ENCODE data around the gene FMO4.
"Not testable (repeated sequence)": the region's sequence is repeated elsewhere in the genome, so short reads cannot be mapped to it uniquely, and the experiment has no call there.

The FMO4 gene

DNA sequence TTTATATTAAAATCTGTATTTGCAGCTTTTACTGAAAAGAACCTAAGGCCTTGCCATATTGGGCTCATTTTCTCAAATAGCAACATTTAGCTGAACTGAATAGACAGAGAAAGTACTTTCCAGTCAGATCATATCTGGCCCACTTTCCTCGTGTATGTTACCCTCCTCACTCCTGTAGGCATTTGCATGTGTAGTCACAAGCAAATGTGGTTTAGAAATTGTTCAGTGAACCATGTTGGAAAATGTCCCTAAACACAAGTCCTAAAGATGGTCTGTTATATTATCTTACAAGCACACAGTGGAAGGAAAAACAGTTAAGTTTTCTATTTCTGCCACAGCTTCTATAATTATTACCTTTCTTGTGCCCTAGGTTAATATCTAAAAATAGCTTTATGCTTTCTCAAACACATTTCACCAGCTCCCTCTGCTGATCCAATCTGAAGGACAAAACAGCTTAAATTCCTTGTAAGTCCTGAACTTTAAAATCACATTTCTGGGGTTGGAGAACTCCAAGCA is 606 bp upstream of the FMO4 start:
- peak in 1 of 42 donors; percentile 33 for DNase-seq
- intact Hi-C loops (cut with DNase I) = loop anchor here (10.0 kb wide), 1 partner anchor 69 kb away; the partner anchor contains the start of gene FMO1

DNA sequence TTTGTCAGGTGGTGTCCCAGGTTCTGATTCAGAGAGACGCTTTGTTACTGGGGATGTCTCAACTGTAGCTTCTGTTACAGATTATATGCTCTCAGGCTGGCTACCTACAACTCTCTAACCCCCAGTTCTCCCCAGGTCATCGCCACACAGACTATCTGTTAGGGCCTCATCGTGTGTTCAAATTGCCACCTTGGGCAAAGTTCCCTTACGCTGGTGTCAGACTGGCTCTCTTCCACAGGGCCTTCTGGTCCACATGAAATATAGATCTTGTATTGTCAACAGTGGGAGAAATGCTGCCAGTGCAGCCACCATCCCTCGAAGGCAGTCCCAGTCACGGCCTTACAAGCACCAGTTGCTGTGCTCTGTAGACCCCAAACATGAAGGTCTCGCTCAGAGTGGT is 15.3 kb downstream of the FMO4 start:
- intact Hi-C loops (cut with DNase I) = no loop called here
- no peak for DNase-seq

DNA sequence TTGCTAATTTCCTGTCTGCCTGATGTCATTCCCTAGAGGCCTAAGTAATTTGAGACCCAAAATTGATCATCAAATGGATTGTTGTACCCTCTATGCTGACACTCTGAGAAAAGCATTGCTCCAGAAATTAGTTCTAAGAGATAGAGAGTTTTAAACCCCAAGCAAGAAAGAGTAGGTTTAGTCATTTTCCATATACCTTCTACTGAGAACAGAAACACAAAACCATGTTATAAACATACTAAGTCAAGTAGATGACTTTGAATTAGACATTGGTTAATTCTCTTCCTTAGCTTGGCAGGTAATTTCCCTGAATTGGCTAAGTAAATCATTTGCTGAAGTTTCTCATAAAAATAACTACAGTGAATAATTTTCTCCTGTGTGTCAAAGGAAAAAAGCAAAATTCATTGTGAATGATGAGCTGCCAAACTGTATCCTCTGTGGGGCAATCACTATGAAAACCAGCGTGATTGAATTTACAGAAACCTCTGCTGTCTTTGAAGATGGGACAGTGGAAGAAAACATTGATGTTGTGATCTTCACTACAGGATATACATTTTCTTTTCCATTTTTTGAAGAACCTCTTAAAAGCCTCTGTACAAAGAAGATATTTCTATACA is 20.1 kb downstream of the FMO4 start:
- intact Hi-C loops (cut with DNase I) = no loop called here

DNA sequence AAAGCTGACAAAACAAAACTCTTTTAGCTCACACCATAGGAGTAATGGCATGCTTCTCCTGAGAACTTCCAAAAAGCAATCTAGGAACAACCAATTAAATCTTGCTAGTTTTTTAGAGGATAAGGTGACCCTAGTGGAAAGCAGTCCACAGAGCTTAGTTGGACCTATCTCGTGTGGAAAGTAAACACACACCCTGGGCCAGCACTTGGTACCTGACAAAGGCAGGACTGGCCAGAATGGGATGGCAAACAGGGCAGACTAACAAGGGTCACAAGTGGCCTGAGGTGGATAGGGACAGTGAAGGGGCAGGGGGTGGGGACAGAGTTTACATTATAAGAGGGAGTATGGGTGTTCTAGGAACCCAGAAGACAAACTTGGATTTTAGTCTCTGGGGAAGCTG is 22.0 kb downstream of the FMO4 start:
- intact Hi-C loops (cut with DNase I) = no loop called here

More for the DNA sequence above, 20.1 kb downstream of the FMO4 start:
- no peak for DNase-seq

DNA sequence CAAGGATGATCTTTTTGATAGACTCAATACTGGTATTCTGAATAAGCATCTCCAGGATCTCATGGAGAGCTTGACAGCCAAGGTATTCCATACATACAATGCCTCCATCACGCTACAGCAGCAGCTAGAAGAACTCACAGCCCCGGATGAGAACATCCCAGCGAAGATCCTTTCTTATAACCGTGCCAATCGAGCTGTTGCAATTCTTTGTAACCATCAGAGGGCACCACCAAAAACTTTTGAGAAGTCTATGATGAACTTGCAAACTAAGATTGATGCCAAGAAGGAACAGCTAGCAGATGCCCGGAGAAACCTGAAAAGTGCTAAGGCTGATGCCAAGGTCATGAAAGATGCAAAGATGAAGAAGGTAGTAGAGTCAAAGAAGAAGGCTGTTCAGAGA is 25.4 kb downstream of the FMO4 start:
- DNase-seq; intact Hi-C loops (cut with DNase I): not testable (repeated sequence)

More for the DNA sequence above, 22.0 kb downstream of the FMO4 start:
- no peak for DNase-seq

DNA sequence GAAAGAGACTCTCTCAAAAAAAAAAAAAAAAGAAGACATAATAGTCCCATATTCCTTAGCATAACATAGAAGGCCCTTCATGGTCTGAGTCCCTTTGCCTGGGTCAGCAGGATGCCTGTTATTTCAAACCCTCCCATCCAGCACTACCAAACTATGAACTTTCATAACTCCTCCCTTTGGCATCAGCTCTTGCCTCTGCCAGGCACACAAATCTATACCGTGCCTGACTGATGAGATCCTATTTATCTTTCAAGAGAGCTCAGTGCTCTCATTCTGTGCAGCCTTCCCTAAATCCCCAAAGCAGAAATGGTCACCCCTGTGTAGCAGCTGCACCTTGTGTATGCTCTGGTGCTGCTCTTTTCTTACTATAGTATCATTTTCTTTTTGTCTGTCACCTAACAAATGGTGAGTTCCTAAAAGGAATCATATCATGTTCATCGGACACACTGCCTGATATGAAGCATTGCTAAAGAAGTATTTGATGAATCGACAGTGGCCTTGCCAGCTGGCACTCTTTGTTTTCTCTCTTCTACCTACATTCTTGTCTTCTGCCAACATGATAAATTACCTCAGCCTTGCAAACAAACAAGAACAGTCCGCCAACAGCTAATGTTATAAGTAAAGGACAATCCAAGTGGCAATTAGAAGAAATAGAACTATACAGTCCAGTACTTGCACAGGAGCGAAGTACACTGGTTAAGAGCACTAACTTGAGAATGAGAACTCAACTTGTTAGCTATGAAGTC is 29.9 kb downstream of the FMO4 start:
- DNase-seq = no peak
- intact Hi-C loops (cut with DNase I) = no loop called here

DNA sequence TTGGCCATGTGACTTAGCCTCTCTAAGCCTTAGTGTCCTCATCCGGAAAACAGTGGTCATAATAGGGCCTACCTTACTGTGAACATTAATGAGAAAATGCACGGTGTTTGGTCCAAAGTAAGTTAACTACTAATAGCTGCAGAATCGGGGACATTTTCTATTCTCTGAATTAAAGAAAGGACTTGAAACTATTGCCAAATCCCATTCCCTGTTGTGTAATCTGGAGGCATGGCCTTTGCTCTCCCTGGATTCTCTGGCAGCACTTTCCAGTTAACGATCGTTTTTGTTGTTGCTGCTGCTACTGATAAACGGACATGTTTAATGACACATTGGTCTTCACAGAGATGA is 30.5 kb downstream of the FMO4 start:
- intact Hi-C loops (cut with DNase I) = no loop called here
- DNase-seq = no peak

DNA sequence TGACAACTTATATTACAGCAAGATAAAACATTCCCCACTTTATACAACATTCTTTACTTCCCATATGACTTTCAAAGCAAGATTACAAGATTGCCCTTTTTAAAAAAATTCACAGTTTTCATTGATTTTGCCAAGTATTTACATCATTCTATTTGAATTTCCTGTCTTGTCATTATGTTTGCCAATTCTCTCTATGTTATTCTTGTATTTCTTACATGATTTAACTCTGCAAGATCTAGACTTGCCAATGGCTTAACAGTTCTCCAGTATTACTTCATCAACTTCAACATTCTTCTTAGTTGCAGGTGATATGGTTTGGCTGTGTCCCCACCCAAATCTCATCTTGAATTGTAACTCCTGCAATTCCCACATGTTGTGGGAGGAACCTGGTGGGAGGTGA is 31.6 kb downstream of the FMO4 start:
- DNase-seq = no peak
- intact Hi-C loops (cut with DNase I) = no loop called here

DNA sequence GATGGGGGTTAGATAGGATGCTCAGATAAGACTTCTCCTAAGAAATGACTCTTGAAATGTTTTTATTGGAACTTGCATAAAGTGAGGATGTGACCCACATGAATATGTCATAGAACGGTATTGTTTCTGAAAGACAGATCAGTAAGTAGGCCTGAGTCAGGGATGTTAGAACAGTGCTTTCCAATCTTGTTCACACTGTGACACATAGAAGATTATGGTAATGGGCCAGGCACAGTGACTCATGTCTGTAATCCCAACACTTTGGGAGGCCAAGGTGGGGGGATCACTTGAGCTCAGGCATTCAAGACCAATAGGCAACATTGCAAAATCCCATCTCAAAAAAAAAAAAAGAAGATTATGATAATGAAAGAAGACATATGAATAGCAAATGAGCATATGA is 32.9 kb downstream of the FMO4 start:
- no peak for DNase-seq
- intact Hi-C loops (cut with DNase I) = no loop called here

DNA sequence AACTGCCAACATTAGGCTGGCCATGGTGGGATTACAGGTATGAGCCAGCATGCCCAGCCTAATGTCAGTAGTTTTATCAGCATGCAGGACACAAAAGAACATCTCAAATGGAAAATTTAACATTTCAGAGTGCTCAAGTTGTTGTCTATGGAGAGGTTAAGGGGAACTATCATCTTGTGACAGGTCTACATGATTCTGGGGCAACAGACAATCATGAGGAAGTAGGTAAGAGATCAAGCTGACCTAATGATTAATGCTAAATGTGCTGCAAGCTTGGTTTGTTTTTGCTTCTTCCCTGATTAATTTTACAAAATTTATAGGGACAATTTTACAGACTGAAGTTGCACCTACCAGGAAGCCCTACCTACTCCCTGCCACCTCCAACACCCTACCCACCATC is 36.6 kb downstream of the FMO4 start:
- intact Hi-C loops (cut with DNase I) = no loop called here
- no peak for DNase-seq

DNA sequence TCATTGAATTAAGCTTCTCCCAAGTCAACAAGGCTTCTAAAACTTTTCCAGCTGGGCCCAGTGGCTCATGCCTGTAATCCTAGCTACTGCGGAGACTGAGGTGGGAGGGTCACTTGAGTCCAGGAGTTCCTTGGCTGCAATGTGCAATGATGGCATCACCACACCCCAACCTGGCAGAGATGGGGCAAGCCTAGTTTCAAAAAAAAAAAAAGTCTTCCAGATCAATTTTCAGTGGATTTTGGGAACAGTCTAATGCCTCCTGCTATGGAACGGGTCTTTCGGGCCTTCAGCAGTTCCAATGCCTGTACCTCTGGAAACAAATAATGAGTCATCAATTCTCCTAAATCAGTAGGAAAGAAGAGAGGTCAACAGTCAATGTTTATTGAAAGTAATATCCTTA is 38.0 kb downstream of the FMO4 start:
- DNase-seq = no peak
- intact Hi-C loops (cut with DNase I) = no loop called here

DNA sequence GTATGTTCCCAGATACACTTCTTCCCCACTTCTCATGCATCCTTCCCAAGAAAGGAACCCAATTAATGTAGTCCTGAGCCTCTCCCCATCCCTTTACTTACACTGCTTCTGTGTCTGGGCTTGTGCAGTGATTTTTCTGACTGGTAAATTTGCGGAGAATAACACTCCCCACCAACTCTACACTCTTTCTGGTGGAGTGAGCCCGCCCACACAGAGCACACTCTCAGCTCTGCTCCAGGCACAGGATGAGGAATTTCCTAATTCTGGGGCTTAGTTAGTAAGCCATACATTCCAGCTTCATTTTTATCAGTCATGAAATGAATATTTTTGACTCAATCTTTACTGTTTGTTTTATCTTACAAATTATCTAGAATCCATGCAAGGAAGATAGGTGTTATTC is 38.6 kb downstream of the FMO4 start:
- intact Hi-C loops (cut with DNase I) = no loop called here
- DNase-seq = peak in 33 of 42 donors; percentile 10 to 78 (median 44)

DNA sequence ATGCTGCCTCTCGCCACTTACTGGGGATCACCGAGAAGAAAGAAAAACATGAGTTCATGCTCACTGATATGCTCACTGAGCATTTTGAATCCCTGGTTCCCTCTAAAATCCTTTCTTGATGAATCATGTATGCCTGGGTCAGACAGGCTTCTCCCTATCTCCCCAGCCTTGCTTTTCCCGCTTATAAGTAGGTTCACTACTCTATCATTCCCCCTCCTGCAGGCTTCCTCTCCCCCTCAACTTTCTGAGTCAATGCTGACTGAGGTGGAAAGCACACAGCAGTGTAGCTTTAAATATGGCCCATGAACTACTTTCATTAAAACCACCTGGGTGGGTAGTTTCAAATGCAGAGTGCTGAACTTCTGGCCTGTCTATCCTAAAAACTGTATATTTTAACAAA is 41.7 kb downstream of the FMO4 start:
- DNase-seq = peak in 9 of 42 donors; percentile 6 to 45 (median 20)
- intact Hi-C loops (cut with DNase I) = no loop called here

DNA sequence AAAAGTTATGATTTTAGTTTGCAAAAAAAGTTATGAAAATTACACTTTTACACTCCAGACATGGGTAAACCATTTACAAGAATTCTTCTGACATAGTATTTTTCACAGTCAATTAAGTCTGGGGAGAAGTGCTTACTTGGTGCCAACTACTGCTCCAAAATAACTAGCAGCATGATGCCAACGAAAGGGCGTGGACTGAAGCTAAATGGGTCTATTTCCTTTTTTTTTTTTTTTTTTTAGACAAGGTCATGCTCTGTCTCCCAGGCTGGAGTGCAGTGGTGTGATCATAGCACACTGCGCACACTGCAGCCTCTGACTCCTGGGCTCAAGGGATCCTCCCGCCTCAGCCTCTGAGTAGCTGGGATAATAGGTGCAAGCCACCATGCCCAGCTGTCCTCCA is 43.2 kb downstream of the FMO4 start:
- intact Hi-C loops (cut with DNase I) = no loop called here
- no peak for DNase-seq

DNA sequence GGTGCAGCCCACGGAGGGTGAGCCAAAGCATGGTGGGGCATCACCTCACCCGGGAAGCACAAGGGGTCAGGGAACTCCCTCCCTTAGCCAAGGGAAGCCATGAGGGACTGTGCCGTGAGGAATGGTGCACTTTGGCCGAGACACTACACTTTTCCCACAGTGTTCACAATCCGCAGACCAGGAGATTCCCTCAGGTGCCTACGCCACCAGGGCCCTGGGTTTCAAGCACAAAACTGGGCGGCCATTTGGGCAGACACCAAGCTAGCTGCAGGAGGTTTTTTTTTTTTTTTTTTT is 45.3 kb downstream of the FMO4 start:
- DNase-seq = peak in 1 of 42 donors; percentile 9
- intact Hi-C loops (cut with DNase I) = not testable (repeated sequence)

DNA sequence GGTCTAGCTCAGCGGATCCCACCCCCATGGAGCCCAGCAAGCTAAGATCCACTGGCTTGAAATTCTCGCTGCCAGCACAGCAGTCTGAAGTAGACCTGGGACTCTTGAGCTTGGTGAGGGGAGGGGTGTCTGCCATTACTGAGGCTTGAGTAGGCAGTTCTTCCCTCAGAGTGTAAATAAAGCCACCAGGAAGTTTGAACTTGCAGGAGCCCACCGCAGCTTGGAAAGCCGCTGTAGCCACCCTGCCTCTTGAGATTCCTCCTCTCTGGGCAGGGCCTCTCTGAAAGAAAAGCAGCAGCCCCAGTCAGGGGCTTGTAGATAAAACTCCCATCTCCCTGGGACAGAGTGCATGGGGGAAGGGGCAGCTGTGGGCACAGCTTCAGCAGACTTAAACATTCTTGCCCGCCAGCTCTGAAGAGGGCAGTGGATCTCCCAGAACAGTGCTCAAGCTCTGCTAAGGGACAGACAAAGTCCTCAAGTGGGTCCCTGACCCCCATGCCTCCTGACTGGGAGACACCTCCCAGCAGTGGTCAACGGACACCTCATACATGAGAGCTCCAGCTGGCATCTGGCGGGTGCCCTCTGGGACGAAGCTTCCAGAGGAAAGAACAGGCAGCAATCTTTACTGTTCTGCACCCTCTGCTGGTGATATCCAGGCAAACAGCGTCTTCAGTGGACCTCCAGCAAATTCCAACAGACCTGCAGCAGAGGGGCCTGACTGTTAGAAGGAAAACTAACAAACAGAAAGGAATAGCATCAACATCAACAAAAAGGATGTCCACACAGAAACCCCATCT is 45.9 kb downstream of the FMO4 start:
- DNase-seq = peak in 6 of 42 donors; percentile 9 to 22 (median 12)
- intact Hi-C loops (cut with DNase I) = not testable (repeated sequence)

DNA sequence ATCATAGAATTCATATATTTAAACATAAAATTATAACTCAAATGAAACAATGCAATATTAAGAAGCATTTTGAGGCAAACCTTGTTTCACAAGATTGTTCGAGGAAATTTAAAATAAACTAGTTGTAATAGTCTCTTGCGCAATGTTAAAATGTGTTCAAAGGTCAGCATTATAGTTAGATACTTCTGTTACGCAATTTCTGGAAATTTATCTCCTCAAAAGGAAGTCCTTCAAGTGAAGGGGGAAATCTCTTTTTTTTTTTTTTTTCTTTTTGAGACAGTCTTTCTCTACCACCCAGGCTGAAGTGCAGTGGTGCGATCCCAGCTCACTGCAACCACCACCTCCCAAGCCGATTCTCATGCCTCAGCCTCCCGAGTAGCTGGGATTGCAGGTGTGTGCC is 52.1 kb downstream of the FMO4 start:
- no peak for DNase-seq
- intact Hi-C loops (cut with DNase I) = no loop called here

DNA sequence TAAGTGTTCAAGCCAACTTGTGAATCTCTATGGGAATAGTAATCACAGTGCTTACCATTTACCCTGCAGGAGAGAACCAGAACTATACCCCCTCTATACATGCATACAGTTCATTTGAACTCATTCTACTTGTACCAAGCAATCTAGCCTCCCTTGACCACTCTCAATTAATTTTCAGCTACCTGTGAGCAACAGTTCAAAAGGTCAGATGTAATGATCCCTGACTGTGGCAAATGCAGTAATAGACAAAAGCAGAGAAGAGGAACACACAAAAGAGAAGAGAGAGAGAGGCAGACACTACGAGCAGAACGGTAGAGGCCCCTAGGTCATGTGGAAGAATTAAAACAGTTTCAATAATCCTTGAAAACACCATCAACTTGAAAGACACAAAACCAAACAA is 52.8 kb downstream of the FMO4 start:
- no peak for DNase-seq
- intact Hi-C loops (cut with DNase I) = no loop called here

DNA sequence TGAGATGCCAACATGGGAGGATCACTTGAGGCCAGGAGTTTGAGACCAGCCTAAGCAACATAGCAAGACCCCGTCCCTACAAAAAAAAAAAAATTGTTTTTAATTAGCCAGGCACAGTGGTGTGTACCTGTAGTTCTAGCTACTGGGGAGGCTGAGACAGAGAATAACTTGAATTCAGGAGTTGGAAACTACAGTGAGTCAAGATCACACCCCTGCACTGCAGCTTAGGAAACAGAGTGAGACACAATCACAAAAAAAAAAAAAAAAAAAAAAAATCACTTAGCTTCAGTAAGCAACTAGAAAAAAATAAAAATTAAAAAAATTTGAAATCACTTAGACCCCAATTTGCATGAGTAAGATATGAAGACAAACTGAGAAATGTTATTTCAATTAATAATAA is 53.5 kb downstream of the FMO4 start:
- intact Hi-C loops (cut with DNase I) = no loop called here
- no peak for DNase-seq

DNA sequence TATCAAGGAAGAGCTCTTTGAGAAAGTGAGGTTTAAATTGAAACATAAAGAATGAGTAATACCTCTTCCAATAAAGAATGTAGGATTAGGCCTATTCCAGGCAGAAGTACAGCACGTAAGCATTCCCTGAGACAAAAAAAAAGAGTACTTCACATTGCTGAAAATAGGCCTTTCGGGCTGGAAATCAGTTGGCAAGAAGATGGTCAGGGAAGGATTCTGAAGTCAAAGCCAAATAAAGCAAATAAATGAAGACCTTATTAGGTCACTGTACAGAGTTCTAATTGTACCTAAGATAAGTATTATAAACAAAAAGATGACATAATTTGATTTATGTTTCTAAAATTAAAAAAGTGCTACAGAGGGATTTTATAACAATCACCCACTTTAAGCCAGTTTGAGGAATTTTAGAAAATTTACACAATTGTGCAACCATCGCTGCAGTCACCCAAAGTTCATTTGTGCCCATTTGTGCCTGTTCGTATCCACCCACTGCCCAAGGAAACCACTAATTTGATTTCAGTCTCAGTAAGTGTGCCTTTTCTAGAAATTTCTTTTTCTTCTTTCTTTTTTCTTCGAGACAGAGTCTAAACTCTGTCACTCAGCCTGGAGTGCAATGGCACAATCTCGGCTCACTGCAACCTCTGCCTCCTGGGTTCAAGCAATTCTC is 58.6 kb downstream of the FMO4 start:
- no peak for DNase-seq
- intact Hi-C loops (cut with DNase I) = no loop called here

All from head of caudate nucleus (tissue), 42 donors.